ENCODE results near the gene LOC101059915.
A peak's percentile ranks its signal among the peaks of the same experiment; 100 is the strongest.
"Not testable (repeated sequence)": the region's sequence is repeated elsewhere in the genome, so short reads cannot be mapped to it uniquely, and the experiment has no call there.

Gene LOC101059915

GRCh38 chrX:71664202-71664601, 3.1 kb upstream of the LOC101059915 start:
- H3K9me3 ChIP-seq (ENCODE audit: control insufficient read depth in 4 of 4, low read length in 3 of 4); H3K4me1 ChIP-seq (ENCODE audit: control insufficient read depth in 4 of 4, insufficient read depth in 4 of 4, low read length in 3 of 4); H3K27me3 ChIP-seq (ENCODE audit: control insufficient read depth in 4 of 4, insufficient read depth in 4 of 4, low read length in 3 of 4); H3K27ac ChIP-seq (ENCODE audit: low read depth in 1 of 2, low read length in 2 of 2); H3K4me3 ChIP-seq (ENCODE audit: low read depth in 1 of 3, low read length in 3 of 3); H3K36me3 ChIP-seq (ENCODE audit: control insufficient read depth in 4 of 4, insufficient read depth in 3 of 4, low read depth in 1 of 4, low read length in 3 of 4); DNase-seq (ENCODE audit: low spot score); H3K9ac ChIP-seq (ENCODE audit: low read depth in 1 of 2, low read length in 2 of 2): not testable (repeated sequence)
- TF ChIP-seq CTCF (IDR thresholded peaks at IDR 0.05; ENCODE audit: low read depth, low read length, missing input control), result peak; percentile 13
- TF ChIP-seq RAD21 (IDR thresholded peaks at IDR 0.05), result peak; percentile 27 to 37
- 60% methylated on average over 8 of the region's 8 CpGs for WGBS

GRCh38 chrX:71664889-71665491, 2.4 kb upstream of the LOC101059915 start:
- Histone ChIP-seq H3K27ac (ENCODE audit: low read depth in 1 of 2, low read length in 2 of 2) (no peak overlapping the region), H3K36me3 (ENCODE audit: control insufficient read depth in 4 of 4, insufficient read depth in 3 of 4, low read depth in 1 of 4, low read length in 3 of 4) (no peaks in the 10 kb centered on the region), H3K9ac (ENCODE audit: low read depth in 1 of 2, low read length in 2 of 2) (no peak overlapping the region), H3K4me1 (ENCODE audit: control insufficient read depth in 4 of 4, insufficient read depth in 4 of 4, low read length in 3 of 4) (no peaks in the 10 kb centered on the region), H3K9me3 (ENCODE audit: control insufficient read depth in 4 of 4, low read length in 3 of 4) (no peaks in the 10 kb centered on the region), H3K4me3 (ENCODE audit: low read depth in 1 of 3, low read length in 3 of 3) (no peak overlapping the region), H3K27me3 (ENCODE audit: control insufficient read depth in 4 of 4, insufficient read depth in 4 of 4, low read length in 3 of 4) (no peaks in the 10 kb centered on the region)
- 95% methylated on average over 16 of the region's 16 CpGs for WGBS
- no peak for DNase-seq (ENCODE audit: low spot score)
- TF ChIP-seq ATF3 (IDR thresholded peaks at IDR 0.05) (no peak), YY1 (IDR thresholded peaks at IDR 0.05) (no peak), EGR1 (IDR thresholded peaks at IDR 0.05; ENCODE audit: low read depth in 2 of 2) (no peak), FOXA2 (IDR thresholded peaks at IDR 0.05) (no peak), CTCF (IDR thresholded peaks at IDR 0.05; ENCODE audit: low read depth, low read length, missing input control) (no peak), MAX (IDR thresholded peaks at IDR 0.05) (no peak), FOXA1 (IDR thresholded peaks at IDR 0.05) (no peak), NR2F2 (IDR thresholded peaks at IDR 0.05) (no peak), RAD21 (IDR thresholded peaks at IDR 0.05) (no peak), RXRA (IDR thresholded peaks at IDR 0.05) (no peak), GABPA (IDR thresholded peaks at IDR 0.05 in 1 of 2, conservative IDR thresholded peaks at IDR 0.05 in 1 of 2) (no peak), TAF1 (conservative IDR thresholded peaks at IDR 0.05) (no peak)

GRCh38 chrX:71665747-71666146, 1.6 kb upstream of the LOC101059915 start:
- H3K4me1 ChIP-seq (ENCODE audit: control insufficient read depth in 4 of 4, insufficient read depth in 4 of 4, low read length in 3 of 4), result no peaks in the 10 kb centered on the region
- DNase-seq (ENCODE audit: low spot score), result no peak
- H3K4me3 ChIP-seq (ENCODE audit: low read depth in 1 of 3, low read length in 3 of 3), result no peak overlapping the region
- H3K9ac ChIP-seq (ENCODE audit: low read depth in 1 of 2, low read length in 2 of 2), result no peak overlapping the region
- H3K27ac ChIP-seq (ENCODE audit: low read depth in 1 of 2, low read length in 2 of 2), result no peak overlapping the region
- H3K36me3 ChIP-seq (ENCODE audit: control insufficient read depth in 4 of 4, insufficient read depth in 3 of 4, low read depth in 1 of 4, low read length in 3 of 4), result no peaks in the 10 kb centered on the region
- H3K27me3 ChIP-seq (ENCODE audit: control insufficient read depth in 4 of 4, insufficient read depth in 4 of 4, low read length in 3 of 4), result no peaks in the 10 kb centered on the region
- no peak for TF ChIP-seq TAF1 (conservative IDR thresholded peaks at IDR 0.05)
- TF ChIP-seq RXRA (IDR thresholded peaks at IDR 0.05), result no peak
- TF ChIP-seq JUND (IDR thresholded peaks at IDR 0.05), result no peak
- no peak for TF ChIP-seq GABPA (IDR thresholded peaks at IDR 0.05 in 1 of 2, conservative IDR thresholded peaks at IDR 0.05 in 1 of 2)
- 74% methylated on average over 10 of the region's 10 CpGs for WGBS
- no peaks in the 10 kb centered on the region for H3K9me3 ChIP-seq (ENCODE audit: control insufficient read depth in 4 of 4, low read length in 3 of 4)

Data from liver (tissue), 8 donors.